ENCODE results near the gene ADGRL3.

DNA sequence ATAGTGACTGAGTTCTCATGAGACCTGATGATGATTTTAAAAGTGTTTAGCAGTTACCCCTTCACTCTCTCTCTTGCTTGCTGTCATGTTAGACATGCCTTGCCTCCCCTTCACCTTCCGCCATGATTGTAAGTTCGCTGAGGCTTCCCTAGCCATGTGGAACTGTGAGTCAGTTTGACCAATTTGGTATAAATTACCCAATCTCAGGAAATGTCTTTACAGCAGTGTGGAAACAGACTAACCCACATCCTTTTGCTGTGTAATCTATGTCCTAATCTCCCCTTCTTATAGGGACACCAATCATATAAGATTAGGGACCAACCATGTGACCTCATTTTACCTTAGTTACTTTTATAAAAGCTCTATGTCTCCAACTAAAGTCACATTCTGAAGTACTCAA, 677.8 kb downstream of the ADGRL3 start:
- no peak for TF ChIP-seq ZNF747 (tag by site-specific recombination; IDR thresholded peaks at IDR 0.05)
- TF ChIP-seq, protein P1, sequence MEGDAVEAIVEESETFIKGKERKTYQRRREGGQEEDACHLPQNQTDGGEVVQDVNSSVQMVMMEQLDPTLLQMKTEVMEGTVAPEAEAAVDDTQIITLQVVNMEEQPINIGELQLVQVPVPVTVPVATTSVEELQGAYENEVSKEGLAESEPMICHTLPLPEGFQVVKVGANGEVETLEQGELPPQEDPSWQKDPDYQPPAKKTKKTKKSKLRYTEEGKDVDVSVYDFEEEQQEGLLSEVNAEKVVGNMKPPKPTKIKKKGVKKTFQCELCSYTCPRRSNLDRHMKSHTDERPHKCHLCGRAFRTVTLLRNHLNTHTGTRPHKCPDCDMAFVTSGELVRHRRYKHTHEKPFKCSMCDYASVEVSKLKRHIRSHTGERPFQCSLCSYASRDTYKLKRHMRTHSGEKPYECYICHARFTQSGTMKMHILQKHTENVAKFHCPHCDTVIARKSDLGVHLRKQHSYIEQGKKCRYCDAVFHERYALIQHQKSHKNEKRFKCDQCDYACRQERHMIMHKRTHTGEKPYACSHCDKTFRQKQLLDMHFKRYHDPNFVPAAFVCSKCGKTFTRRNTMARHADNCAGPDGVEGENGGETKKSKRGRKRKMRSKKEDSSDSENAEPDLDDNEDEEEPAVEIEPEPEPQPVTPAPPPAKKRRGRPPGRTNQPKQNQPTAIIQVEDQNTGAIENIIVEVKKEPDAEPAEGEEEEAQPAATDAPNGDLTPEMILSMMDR (tag by site-specific recombination; IDR thresholded peaks at IDR 0.05), result no peak
- TF ChIP-seq ZNF274 (IDR thresholded peaks at IDR 0.05; ENCODE audit: low read length), result no peak
- no peak for TF ChIP-seq ZNF274 (tag by site-specific recombination; IDR thresholded peaks at IDR 0.05; ENCODE audit: borderline replicate concordance)
- TF ChIP-seq ZEB2 (tag by site-specific recombination; IDR thresholded peaks at IDR 0.05), result no peak
- no peak for TF ChIP-seq ZNF707 (tag by site-specific recombination; IDR thresholded peaks at IDR 0.05)
- no peak for TF ChIP-seq ZNF175 (tag by site-specific recombination; IDR thresholded peaks at IDR 0.05)
- no peak for TF ChIP-seq ZNF148 (tag by site-specific recombination; IDR thresholded peaks at IDR 0.05; ENCODE audit: borderline replicate concordance)
- TF ChIP-seq ZNF629 (tag by site-specific recombination; IDR thresholded peaks at IDR 0.05), result no peak
- TF ChIP-seq WT1 (tag by site-specific recombination; IDR thresholded peaks at IDR 0.05), result no peak
- TF ChIP-seq ZNF558 (tag by site-specific recombination; IDR thresholded peaks at IDR 0.05), result no peak
- TF ChIP-seq, protein P2, sequence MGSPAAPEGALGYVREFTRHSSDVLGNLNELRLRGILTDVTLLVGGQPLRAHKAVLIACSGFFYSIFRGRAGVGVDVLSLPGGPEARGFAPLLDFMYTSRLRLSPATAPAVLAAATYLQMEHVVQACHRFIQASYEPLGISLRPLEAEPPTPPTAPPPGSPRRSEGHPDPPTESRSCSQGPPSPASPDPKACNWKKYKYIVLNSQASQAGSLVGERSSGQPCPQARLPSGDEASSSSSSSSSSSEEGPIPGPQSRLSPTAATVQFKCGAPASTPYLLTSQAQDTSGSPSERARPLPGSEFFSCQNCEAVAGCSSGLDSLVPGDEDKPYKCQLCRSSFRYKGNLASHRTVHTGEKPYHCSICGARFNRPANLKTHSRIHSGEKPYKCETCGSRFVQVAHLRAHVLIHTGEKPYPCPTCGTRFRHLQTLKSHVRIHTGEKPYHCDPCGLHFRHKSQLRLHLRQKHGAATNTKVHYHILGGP (tag by site-specific recombination; IDR thresholded peaks at IDR 0.05), result no peak
- no peak for TF ChIP-seq ZFP41 (tag by site-specific recombination; IDR thresholded peaks at IDR 0.05; ENCODE audit: borderline replicate concordance)
- TF ChIP-seq ZNF398 (tag by site-specific recombination; IDR thresholded peaks at IDR 0.05), result no peak
- TF ChIP-seq, protein P3, sequence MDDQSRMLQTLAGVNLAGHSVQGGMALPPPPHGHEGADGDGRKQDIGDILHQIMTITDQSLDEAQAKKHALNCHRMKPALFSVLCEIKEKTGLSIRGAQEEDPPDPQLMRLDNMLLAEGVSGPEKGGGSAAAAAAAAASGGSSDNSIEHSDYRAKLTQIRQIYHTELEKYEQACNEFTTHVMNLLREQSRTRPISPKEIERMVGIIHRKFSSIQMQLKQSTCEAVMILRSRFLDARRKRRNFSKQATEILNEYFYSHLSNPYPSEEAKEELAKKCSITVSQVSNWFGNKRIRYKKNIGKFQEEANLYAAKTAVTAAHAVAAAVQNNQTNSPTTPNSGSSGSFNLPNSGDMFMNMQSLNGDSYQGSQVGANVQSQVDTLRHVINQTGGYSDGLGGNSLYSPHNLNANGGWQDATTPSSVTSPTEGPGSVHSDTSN (CRISPR knock-in tag; IDR thresholded peaks at IDR 0.05), result no peak

All from HEK293 (cell line).